Endothelial cell of umbilical vein (primary cell): Measurements from ENCODE around the gene HOXC11. TPM values are rescaled to one million over a fixed set of nuclear protein-coding genes. Genes with fewer than 3 reads are reported as not detected.

ENCODE experiments used
- BruUV-seq: library from RNA; stranded (reverse); fragments of 400-500 nt; replicated peaks from 2 replicates; lab custom pipeline; 2021; lab: Mats Ljungman, UMichigan
- CTCF ChIA-PET: fragments of 300-600, 350-600 bp; sonication (Branson Sonifier 250); formaldehyde crosslinking; loops from one replicate; lab custom pipeline; 2021; ENCODE audit warnings: antibody characterized with exemption, inconsistent platforms; lab: Charles Lee
- POLR2A ChIA-PET: fragments of 300-600, 350-600 bp; sonication (Branson Sonifier 250); formaldehyde crosslinking; loops from one replicate; lab custom pipeline; 2021; ENCODE audit warnings: antibody characterized with exemption, inconsistent platforms; lab: Charles Lee
- DNase-seq: peaks from one replicate; pipeline ENCODE4 v3.0.0-alpha.2; 2011; ENCODE audit warnings: low read depth, low spot score
- FAIRE-seq: peaks from 2 replicates; lab custom pipeline; 2011; peaks lifted over from hg19 to GRCh38; lab: Jason Lieb, UNC
- H2AFZ ChIP-seq: 2 replicates; pipeline ENCODE4 v1.6.0; 2012; ENCODE audit warnings: low read depth, low read length, control low read depth, inconsistent platforms
- H3K27ac ChIP-seq: 2 replicates; pipeline ENCODE4 v1.5.1; 2011; ENCODE audit warnings: low read depth, mild to moderate bottlenecking, control low read depth, low read length, moderate library complexity; ENCODE audit not compliant: insufficient read depth
- H3K27me3 ChIP-seq, 2 experiments: 2 replicates each; pipeline versions ENCODE4 v1.6.0 to v1.6.1; 2011; ENCODE audit warnings: low read length in 2 of 2, mixed read lengths in 1 of 2; ENCODE audit not compliant: control insufficient read depth in 2 of 2, insufficient read depth in 2 of 2
- H3K36me3 ChIP-seq, 2 experiments: 2 replicates in 1 of 2; 3 replicates in 1 of 2; pipeline ENCODE4 v1.5.1; 2011; ENCODE audit warnings: low read length in 2 of 2, mild to moderate bottlenecking in 1 of 2, moderate library complexity in 1 of 2; ENCODE audit not compliant: control insufficient read depth in 2 of 2, insufficient read depth in 2 of 2; ENCODE audit errors: extremely low read depth in 1 of 2
- H3K4me1 ChIP-seq: 3 replicates; pipeline ENCODE4 v1.5.1; 2011; ENCODE audit warnings: mild to moderate bottlenecking, low read length; ENCODE audit not compliant: control insufficient read depth, insufficient read depth; ENCODE audit errors: extremely low read depth
- H3K4me2 ChIP-seq: 2 replicates; pipeline ENCODE4 v1.6.1; 2011; ENCODE audit warnings: low read length, control low read depth, mixed read lengths; ENCODE audit not compliant: insufficient read depth
- H3K4me3 ChIP-seq, 3 experiments: fragments of 200-600 bp in 1 of 3; sonication (generic), shearing (Covaris generic) in 1 of 3; replicated peaks in 1 of 3; 2 replicates each; pipeline ENCODE4 v1.5.1; 2011 to 2016; ENCODE audit warnings: control low read depth in 3 of 3, low read length in 3 of 3, mild to moderate bottlenecking in 2 of 3, inconsistent platforms in 1 of 3, low read depth in 1 of 3, moderate library complexity in 1 of 3; ENCODE audit not compliant: insufficient read depth in 1 of 3
- H3K79me2 ChIP-seq: 2 replicates; pipeline ENCODE4 v1.6.0; 2012; ENCODE audit warnings: low read length, inconsistent platforms; ENCODE audit not compliant: control insufficient read depth, insufficient read depth
- H3K9ac ChIP-seq: replicated peaks from 2 replicates; pipeline ENCODE3; 2011; ENCODE audit warnings: low read length, control low read depth; ENCODE audit not compliant: insufficient read depth; ENCODE audit errors: extremely low read depth
- H3K9me1 ChIP-seq: replicated peaks from 3 replicates; pipeline ENCODE4 v1.6.0; 2011; ENCODE audit warnings: mild to moderate bottlenecking, low read length; ENCODE audit not compliant: control insufficient read depth, insufficient read depth; ENCODE audit errors: extremely low read depth
- H3K9me3 ChIP-seq: replicated peaks from 2 replicates; pipeline ENCODE4 v1.5.1; 2012; ENCODE audit warnings: low read length, inconsistent platforms; ENCODE audit not compliant: control insufficient read depth, insufficient read depth
- H4K20me1 ChIP-seq: replicated peaks from 2 replicates; pipeline ENCODE3; 2011; ENCODE audit warnings: mild to moderate bottlenecking, low read length; ENCODE audit not compliant: control insufficient read depth, insufficient read depth; ENCODE audit errors: extremely low read depth
- EZH2 ChIP-seq: IDR thresholded peaks from 2 replicates; pipeline ENCODE4 v1.6.1; 2012; ENCODE audit warnings: borderline replicate concordance, low read depth, mild to moderate bottlenecking, moderate library complexity, low read length, inconsistent platforms; ENCODE audit not compliant: severe bottlenecking
- FOS ChIP-seq: IDR thresholded peaks from 2 replicates; pipeline ENCODE4 v1.6.1; 2011; ENCODE audit warnings: mild to moderate bottlenecking, low read length, moderate library complexity, borderline replicate concordance; ENCODE audit not compliant: insufficient read depth
- GATA2 ChIP-seq: IDR thresholded peaks from 2 replicates; pipeline ENCODE4 v1.7.0; 2011; ENCODE audit warnings: low read depth, mild to moderate bottlenecking, moderate library complexity, mixed read lengths, low read length; ENCODE audit not compliant: insufficient read length, insufficient read depth
- JUN ChIP-seq: IDR thresholded peaks from 2 replicates; pipeline ENCODE4 v1.6.1; 2011; ENCODE audit warnings: borderline replicate concordance, low read depth; ENCODE audit not compliant: insufficient read length, insufficient read depth
- MYC ChIP-seq: IDR thresholded peaks from one replicate; pipeline ENCODE4 v1.6.1; 2011; ENCODE audit warnings: mild to moderate bottlenecking, low read depth, low read length
- POLR2A ChIP-seq: IDR thresholded peaks from 2 replicates; pipeline ENCODE4 v1.6.1; 2012; ENCODE audit warnings: low read depth, mild to moderate bottlenecking, control low read depth, low read length
- POLR2AphosphoS5 ChIP-seq: IDR thresholded peaks from 2 replicates; pipeline ENCODE4 v1.6.1; 2012; ENCODE audit warnings: low read depth, mild to moderate bottlenecking, control low read depth, low read length, moderate library complexity; ENCODE audit not compliant: insufficient read depth
- dilution Hi-C: fragments of 300-500 bp; cut with MboI; formaldehyde crosslinking; loops from one replicate; pipeline ENCODE4 v1.15.0; 2019; ENCODE audit warnings: low sequenced_read_pairs; ENCODE audit not compliant: extremely low pct_ligation_motif_present
- intact Hi-C: fragments of 100-400 bp; cut with micrococcal nuclease; formaldehyde crosslinking; loops from one replicate; pipeline ENCODE4 v1.10.0; 2022
- polyA plus RNA-seq, 4 experiments: library from polyadenylated mRNA; depleted of rRNA in 3 of 4; stranded (reverse) in 3 of 4; unstranded in 1 of 4; fragments of >200 nt; gene quantifications; 2 replicates each; pipeline versions ENCODE4 v1.2.1 to v1.2.3, GENCODE V29; 2011 to 2012; ENCODE audit warnings: missing spikeins in 1 of 4
- total RNA-seq: library from RNA; stranded (reverse); gene quantifications from 2 replicates; pipeline ENCODE4 v1.2.3, GENCODE V29; 2021
- TF ChIP-seq, protein P1 (sequence below): IDR thresholded peaks from 2 replicates; pipeline ENCODE4 v1.6.1; 2011; ENCODE audit not compliant: insufficient read depth, insufficient read length
- TF ChIP-seq, protein P2 (sequence below), 2 donors: IDR thresholded peaks; 1 replicate in 1 of 2; 2 replicates in 1 of 2; pipeline ENCODE4 v1.5.1; 2011; ENCODE audit warnings: low read length in 2 of 2, mild to moderate bottlenecking in 2 of 2, moderate library complexity in 2 of 2, control low read depth in 1 of 2, inconsistent platforms in 1 of 2, low read depth in 1 of 2; ENCODE audit not compliant: insufficient read depth in 1 of 2; ENCODE audit errors: extremely low read depth in 1 of 2

The HOXC11 gene
- total and polyA plus RNA-seq, 2 donors (not counting 3 experiments of a cell fraction or from before 2014, with no cell fraction given), result not detected

DNA sequence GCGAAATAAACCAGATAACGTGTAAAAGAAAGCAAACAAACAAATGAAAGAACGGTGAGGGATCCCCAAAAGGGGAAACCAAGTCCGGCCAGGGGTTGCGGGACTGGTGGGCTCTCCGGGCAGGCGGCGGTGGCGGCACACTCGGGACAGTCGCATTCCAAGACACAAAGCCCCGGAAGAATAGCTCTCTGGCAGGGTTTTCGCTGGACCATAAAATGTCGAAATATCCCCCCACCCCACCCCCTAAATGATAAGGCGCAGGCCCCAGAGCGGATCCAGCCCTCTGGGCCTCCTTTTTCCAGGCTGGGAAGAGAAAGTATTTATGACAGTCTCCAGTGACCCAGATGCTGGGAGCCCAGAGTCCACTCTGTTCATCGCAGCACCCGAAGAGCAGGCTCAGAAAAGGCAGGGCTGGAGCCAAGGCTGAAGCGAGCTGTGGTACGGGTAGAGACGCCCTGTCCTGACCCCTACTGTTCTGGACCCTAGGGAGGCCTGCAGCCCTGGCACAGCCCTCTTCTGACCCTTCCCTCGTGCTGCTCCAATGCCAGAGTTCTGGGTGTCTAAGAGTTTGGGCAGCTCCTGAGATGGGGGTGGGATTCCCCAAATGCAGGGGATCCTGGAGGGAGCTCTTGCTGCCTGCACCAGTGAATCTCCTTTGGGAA, 33.8 kb downstream of the HOXC11 start:
- no peak for DNase-seq
- ChIA-PET CTCF (interaction anchor here (1.0 to 17.0 kb wide), 17 partner anchors 10 to 373 kb away, joined by 3 to 616 read pairs (median 5); partner anchors contain the start of genes HOXC10, HOXC5, HOXC6 and SMUG1), POLR2A (no interaction called here)
- H4K20me1 ChIP-seq, result no peaks in the 10 kb centered on the region
- no TSS peak for BruUV-seq
- dilution Hi-C loops (no loop called here), intact Hi-C loops (loop anchor here (1.0 to 10.0 kb wide), 4 partner anchors 185 to 358 kb away; partner anchors contain the start of gene GPR84)
- H3K4me2 ChIP-seq, result no peak overlapping the region
- H3K79me2 ChIP-seq, result no peaks in the 10 kb centered on the region
- H3K27ac ChIP-seq, result no peak overlapping the region
- H3K4me1 ChIP-seq, result no peaks in the 10 kb centered on the region
- TF ChIP-seq MYC (no peak), POLR2AphosphoS5 (no peak), POLR2A (no peak), JUN (no peak), GATA2 (no peak), EZH2 (no peak), FOS (no peak)
- TF ChIP-seq, protein P1, sequence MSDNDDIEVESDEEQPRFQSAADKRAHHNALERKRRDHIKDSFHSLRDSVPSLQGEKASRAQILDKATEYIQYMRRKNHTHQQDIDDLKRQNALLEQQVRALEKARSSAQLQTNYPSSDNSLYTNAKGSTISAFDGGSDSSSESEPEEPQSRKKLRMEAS, result no peak
- TF ChIP-seq, protein P2, sequence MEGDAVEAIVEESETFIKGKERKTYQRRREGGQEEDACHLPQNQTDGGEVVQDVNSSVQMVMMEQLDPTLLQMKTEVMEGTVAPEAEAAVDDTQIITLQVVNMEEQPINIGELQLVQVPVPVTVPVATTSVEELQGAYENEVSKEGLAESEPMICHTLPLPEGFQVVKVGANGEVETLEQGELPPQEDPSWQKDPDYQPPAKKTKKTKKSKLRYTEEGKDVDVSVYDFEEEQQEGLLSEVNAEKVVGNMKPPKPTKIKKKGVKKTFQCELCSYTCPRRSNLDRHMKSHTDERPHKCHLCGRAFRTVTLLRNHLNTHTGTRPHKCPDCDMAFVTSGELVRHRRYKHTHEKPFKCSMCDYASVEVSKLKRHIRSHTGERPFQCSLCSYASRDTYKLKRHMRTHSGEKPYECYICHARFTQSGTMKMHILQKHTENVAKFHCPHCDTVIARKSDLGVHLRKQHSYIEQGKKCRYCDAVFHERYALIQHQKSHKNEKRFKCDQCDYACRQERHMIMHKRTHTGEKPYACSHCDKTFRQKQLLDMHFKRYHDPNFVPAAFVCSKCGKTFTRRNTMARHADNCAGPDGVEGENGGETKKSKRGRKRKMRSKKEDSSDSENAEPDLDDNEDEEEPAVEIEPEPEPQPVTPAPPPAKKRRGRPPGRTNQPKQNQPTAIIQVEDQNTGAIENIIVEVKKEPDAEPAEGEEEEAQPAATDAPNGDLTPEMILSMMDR (IDR thresholded peaks at IDR 0.05; ENCODE audit: extremely low read depth in 1 of 2, insufficient read depth in 1 of 2, low read depth in 1 of 2, low read length in 2 of 2), result no peak
- H2AFZ ChIP-seq, result no peak overlapping the region
- no peak for FAIRE-seq
- no peak overlapping the region for H3K4me3 ChIP-seq
- H3K9ac ChIP-seq, result no peak overlapping the region
- no peaks in the 10 kb centered on the region for H3K36me3 ChIP-seq
- H3K27me3 ChIP-seq, result peaks cover 80 to 89% of the 10 kb centered on the region in 2 experiments
- H3K9me3 ChIP-seq, result no peaks in the 10 kb centered on the region
- H3K9me1 ChIP-seq, result no peaks in the 10 kb centered on the region
